Subcutaneous adipose tissue (tissue), 4 donors: Measurements from ENCODE around the gene PCSK1. TPM values are rescaled to one million over a fixed set of nuclear protein-coding genes. Genes with fewer than 3 reads are reported as not detected.

Experiments used
- CTCF ChIP-seq: fragments of 450-650 bp; IDR thresholded peaks from one replicate; pipeline ENCODE4 v1.5.1; 2016; ENCODE audit warnings: low read depth, mild to moderate bottlenecking, control low read depth, antibody characterized with exemption, moderate library complexity
- total RNA-seq, 4 donors: library from RNA; depleted of rRNA; stranded (reverse); fragments of >200 nt; gene quantifications; one replicate each; pipeline ENCODE4 v1.1.0, GENCODE V29; 2016

The PCSK1 gene
- total RNA-seq, 4 donors from 2014 or later, result 0.49 to 11.9 (median 2.5) TPM

- TF ChIP-seq CTCF, result no peak
Observed at GRCh38 chr5:96372726-96373380, 60.2 kb downstream of the PCSK1 start.

- no peak for TF ChIP-seq CTCF
Observed at GRCh38 chr5:96370976-96371375, 62.1 kb downstream of the PCSK1 start.

- no peak for TF ChIP-seq CTCF
Observed at GRCh38 chr5:96354237-96354636, 78.8 kb downstream of the PCSK1 start.

GRCh38 chr5:96353220-96353619, 79.8 kb downstream of the PCSK1 start:
- no peak for TF ChIP-seq CTCF

- TF ChIP-seq CTCF, result no peak
Observed at GRCh38 chr5:96350678-96351077, 82.4 kb downstream of the PCSK1 start.

- TF ChIP-seq CTCF, result no peak
Observed at GRCh38 chr5:96348536-96348935, 84.5 kb downstream of the PCSK1 start.

GRCh38 chr5:96347502-96348292, 85.4 kb downstream of the PCSK1 start:
- TF ChIP-seq CTCF, result no peak
